ENCODE results near the gene IFNAR2. TPM values are rescaled to one million over a fixed set of nuclear protein-coding genes. Genes with fewer than 3 reads are reported as not detected.

The IFNAR2 gene
- total RNA-seq, 1 donor from 2014 or later: 18.6 TPM

DNA sequence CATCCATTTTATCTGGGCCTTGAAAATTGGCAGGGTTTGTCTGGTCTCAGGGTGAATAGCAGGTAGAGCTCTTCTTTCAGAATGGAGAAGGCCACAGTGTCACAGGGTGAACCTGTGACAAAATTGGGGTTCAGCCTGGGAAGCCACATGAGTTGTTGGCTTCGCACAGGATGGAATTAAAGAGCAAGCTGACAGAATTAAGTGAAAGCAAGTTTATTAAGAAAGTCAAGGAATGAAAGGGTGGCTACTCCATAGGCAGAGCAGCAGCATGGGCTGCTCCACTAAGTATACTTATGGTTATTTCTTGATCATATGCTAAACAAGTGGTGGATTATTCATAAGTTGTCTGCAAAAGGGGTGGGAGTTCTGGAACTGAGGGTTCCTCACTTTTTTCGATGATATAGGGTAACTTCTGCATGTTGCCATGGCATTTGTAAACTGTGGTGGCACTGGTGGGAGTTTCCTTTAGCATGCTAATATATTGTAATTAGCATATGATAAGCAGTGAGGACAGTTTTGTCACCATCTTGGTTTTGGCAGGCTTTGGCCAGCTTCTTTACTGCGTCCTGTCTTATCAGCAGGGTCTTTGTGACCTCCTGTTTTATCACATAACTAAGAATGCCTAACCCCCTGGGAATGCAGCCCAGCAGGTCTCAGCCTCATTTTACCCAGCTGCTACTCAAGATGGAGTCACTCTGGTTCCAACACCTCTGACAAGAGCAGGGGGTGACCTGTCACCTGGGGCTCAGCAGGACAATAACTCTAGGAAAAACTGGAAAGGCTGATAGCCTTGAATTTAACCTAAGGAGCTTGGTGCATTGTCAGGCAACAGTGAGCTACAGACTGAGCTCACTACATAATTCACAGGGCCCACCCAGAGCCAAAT lies 5.1 kb downstream of the IFNAR2 start:
- no peaks in the 10 kb centered on the region for H3K9me3 Mint-ChIP-seq (ENCODE audit: low read depth)
- no peaks in the 10 kb centered on the region for H3K27me3 Mint-ChIP-seq (ENCODE audit: low read depth)
- TF ChIP-seq, protein P1, sequence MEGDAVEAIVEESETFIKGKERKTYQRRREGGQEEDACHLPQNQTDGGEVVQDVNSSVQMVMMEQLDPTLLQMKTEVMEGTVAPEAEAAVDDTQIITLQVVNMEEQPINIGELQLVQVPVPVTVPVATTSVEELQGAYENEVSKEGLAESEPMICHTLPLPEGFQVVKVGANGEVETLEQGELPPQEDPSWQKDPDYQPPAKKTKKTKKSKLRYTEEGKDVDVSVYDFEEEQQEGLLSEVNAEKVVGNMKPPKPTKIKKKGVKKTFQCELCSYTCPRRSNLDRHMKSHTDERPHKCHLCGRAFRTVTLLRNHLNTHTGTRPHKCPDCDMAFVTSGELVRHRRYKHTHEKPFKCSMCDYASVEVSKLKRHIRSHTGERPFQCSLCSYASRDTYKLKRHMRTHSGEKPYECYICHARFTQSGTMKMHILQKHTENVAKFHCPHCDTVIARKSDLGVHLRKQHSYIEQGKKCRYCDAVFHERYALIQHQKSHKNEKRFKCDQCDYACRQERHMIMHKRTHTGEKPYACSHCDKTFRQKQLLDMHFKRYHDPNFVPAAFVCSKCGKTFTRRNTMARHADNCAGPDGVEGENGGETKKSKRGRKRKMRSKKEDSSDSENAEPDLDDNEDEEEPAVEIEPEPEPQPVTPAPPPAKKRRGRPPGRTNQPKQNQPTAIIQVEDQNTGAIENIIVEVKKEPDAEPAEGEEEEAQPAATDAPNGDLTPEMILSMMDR (IDR thresholded peaks at IDR 0.05): no peak
- H3K4me1 Mint-ChIP-seq (ENCODE audit: low read depth): peaks cover 27% of the 10 kb centered on the region
- DNase-seq (ENCODE audit: low spot score): no peak
- H3K36me3 Mint-ChIP-seq (ENCODE audit: low read depth): no peaks in the 10 kb centered on the region
- H3K4me3 Mint-ChIP-seq (ENCODE audit: unreplicated experiment): no peak overlapping the region
- H3K27ac Mint-ChIP-seq (ENCODE audit: unreplicated experiment): no peak overlapping the region

DNA sequence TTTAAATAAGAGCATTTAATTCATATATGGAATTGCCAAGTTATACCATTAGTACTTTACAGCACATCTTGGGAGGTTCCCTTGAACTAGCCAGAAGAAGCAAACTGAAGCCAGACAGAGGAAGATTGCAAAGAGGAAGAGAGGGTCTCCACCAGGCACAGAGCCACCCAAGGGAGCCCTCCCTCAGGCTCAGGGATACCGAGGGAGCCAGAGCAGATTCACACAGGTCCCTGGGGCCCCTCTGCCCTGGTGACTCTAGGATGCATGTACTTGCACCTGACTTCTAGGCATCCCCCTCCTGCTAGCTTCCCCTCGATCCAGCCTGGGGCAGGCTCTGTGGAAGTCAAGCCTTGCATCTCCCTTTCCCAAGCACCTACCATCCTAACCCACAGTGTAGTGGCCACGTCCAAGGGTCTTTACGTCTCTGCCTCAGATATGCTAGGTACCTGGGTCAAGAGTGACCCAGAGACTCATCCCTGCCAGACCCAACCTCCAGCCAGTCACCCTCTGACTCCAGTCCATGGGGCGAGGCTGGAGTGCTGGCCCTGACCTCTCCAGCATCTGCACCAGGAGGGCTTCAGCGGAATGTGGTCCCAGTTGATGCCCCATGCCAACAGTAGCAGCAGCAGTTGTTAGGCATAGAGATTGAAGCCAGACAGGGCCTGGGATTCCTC lies 6.4 kb downstream of the IFNAR2 start:
- Mint-ChIP-seq H3K4me1 (ENCODE audit: low read depth) (peaks cover 23% of the 10 kb centered on the region), H3K27ac (ENCODE audit: unreplicated experiment) (no peak overlapping the region), H3K4me3 (ENCODE audit: unreplicated experiment) (no peak overlapping the region), H3K27me3 (ENCODE audit: low read depth) (no peaks in the 10 kb centered on the region), H3K9me3 (ENCODE audit: low read depth) (no peaks in the 10 kb centered on the region), H3K36me3 (ENCODE audit: low read depth) (no peaks in the 10 kb centered on the region)
- no peak for DNase-seq (ENCODE audit: low spot score)
- TF ChIP-seq, protein P1 (IDR thresholded peaks at IDR 0.05): no peak

DNA sequence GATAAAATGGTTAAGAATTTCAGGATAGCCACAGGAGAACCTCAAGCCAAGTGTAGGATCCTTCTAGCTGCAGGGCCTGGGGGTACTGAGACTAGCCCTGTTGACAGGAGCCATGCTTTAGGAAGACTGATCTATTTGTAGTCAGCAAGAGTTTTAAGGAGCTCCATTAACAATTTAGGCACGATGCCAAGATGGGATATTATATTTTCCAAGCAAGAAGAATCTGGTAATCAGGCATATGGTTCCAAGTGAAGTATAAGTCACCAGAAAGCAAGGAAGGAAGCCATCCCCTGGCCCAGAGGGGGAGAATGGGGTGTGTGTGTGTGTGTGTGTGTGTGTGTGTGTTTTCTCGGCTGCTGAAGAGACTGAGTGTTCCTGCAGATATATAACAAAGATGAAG lies 7.0 kb downstream of the IFNAR2 start:
- Mint-ChIP-seq H3K4me1 (ENCODE audit: low read depth) (peaks cover 17% of the 10 kb centered on the region), H3K4me3 (ENCODE audit: unreplicated experiment) (no peak overlapping the region), H3K9me3 (ENCODE audit: low read depth) (no peaks in the 10 kb centered on the region), H3K36me3 (ENCODE audit: low read depth) (no peaks in the 10 kb centered on the region), H3K27me3 (ENCODE audit: low read depth) (no peaks in the 10 kb centered on the region), H3K27ac (ENCODE audit: unreplicated experiment) (no peak overlapping the region)
- no peak for DNase-seq (ENCODE audit: low spot score)
- TF ChIP-seq, protein P1 (IDR thresholded peaks at IDR 0.05): no peak

DNA sequence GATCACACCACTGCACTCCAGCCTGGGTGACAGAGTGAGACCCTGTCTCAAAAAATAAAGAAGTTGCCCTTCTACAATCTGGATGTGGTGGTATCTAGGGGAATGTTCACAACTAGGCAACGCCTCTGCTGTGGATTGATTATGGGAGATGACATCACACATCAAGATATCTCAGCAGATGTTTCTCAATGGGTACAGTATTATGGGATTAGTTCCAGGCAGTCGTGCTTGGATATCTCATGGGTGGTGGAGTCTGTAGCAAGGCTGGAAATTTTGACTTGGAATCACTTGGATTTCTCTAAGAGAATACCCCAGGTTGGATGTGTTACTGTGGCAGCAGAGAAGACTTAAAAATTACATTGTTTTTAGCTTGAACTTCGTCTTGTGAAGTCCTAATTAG lies 7.7 kb downstream of the IFNAR2 start:
- no peak for DNase-seq (ENCODE audit: low spot score)
- peaks cover 2% of the 10 kb centered on the region for H3K36me3 Mint-ChIP-seq (ENCODE audit: low read depth)
- H3K9me3 Mint-ChIP-seq (ENCODE audit: low read depth): no peaks in the 10 kb centered on the region
- H3K27me3 Mint-ChIP-seq (ENCODE audit: low read depth): no peaks in the 10 kb centered on the region
- peaks cover 13% of the 10 kb centered on the region for H3K4me1 Mint-ChIP-seq (ENCODE audit: low read depth)
- no peak overlapping the region for H3K27ac Mint-ChIP-seq (ENCODE audit: unreplicated experiment)
- TF ChIP-seq, protein P1 (IDR thresholded peaks at IDR 0.05): no peak
- H3K4me3 Mint-ChIP-seq (ENCODE audit: unreplicated experiment): no peak overlapping the region

DNA sequence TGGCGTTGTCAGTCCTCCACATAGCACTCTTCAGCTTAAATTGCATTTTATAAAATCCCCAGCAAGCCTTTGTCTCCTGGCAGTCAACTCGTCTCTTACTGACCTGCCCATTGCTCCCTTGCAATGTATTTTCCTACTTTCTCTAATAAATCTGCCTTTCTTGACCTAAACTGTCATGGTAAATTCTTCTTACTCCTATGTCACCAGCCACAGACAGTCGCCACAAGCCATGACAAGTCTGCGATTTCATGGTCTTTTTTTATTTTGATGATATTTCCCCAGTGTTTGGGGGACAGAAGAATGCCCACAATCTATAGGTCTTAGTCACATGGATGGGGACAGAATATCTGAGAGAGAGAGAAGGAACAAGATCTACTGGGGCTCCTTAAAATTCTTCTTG lies 8.4 kb downstream of the IFNAR2 start:
- no peak overlapping the region for H3K27ac Mint-ChIP-seq (ENCODE audit: unreplicated experiment)
- H3K9me3 Mint-ChIP-seq (ENCODE audit: low read depth): no peaks in the 10 kb centered on the region
- no peaks in the 10 kb centered on the region for H3K27me3 Mint-ChIP-seq (ENCODE audit: low read depth)
- H3K4me1 Mint-ChIP-seq (ENCODE audit: low read depth): peaks cover 8% of the 10 kb centered on the region
- H3K4me3 Mint-ChIP-seq (ENCODE audit: unreplicated experiment): no peak overlapping the region
- TF ChIP-seq, protein P1 (IDR thresholded peaks at IDR 0.05): no peak
- H3K36me3 Mint-ChIP-seq (ENCODE audit: low read depth): peaks cover 2% of the 10 kb centered on the region
- no peak for DNase-seq (ENCODE audit: low spot score)
